Lung (tissue), 12 donors: ENCODE data around the gene ACTG1. TPM values are rescaled to one million over a fixed set of nuclear protein-coding genes. Genes with fewer than 3 reads are reported as not detected.

Experiments used
- ATAC-seq: fragments of 200-7000 bp; cut with Tn5 transposase; one replicate; pipeline ENCODE4 v1.9.1; 2020; ENCODE audit warnings: moderate number of reproducible peaks; ENCODE audit not compliant: insufficient read depth, low FRiP score
- DNase-seq, 3 donors: peaks; one replicate each; pipeline ENCODE4 v3.0.0-alpha.2; 2013 to 2017
- H3K27ac ChIP-seq, 2 donors: one replicate each; pipeline ENCODE4 v1.5.1; 2013; ENCODE audit warnings: mild to moderate bottlenecking in 2 of 2, moderate library complexity in 2 of 2, control low read depth in 1 of 2, inconsistent platforms in 1 of 2, low read depth in 1 of 2, low read length in 1 of 2
- H3K27me3 ChIP-seq, 3 donors: one replicate each; pipeline ENCODE4 v1.5.1; 2013; ENCODE audit warnings: low read length in 2 of 3; ENCODE audit not compliant: control insufficient read depth in 3 of 3, insufficient read depth in 3 of 3
- H3K36me3 ChIP-seq, 4 donors: one replicate each; pipeline ENCODE4 v1.5.1; 2013; ENCODE audit warnings: low read length in 4 of 4, mild to moderate bottlenecking in 1 of 4, moderate library complexity in 1 of 4; ENCODE audit not compliant: control insufficient read depth in 4 of 4, insufficient read depth in 4 of 4
- H3K4me1 ChIP-seq, 5 donors: one replicate each; pipeline ENCODE4 v1.5.1; 2013; ENCODE audit warnings: low read length in 5 of 5, mild to moderate bottlenecking in 2 of 5, moderate library complexity in 1 of 5; ENCODE audit not compliant: control insufficient read depth in 5 of 5, insufficient read depth in 5 of 5
- H3K4me3 ChIP-seq: one replicate; pipeline ENCODE4 v1.5.1; 2013; ENCODE audit warnings: mild to moderate bottlenecking, control low read depth, moderate library complexity
- H3K9ac ChIP-seq, 2 donors: one replicate each; pipeline ENCODE4 v1.5.1; 2013; ENCODE audit warnings: low read length in 2 of 2, control low read depth in 1 of 2; ENCODE audit not compliant: insufficient read depth in 1 of 2
- H3K9me3 ChIP-seq, 4 donors: one replicate each; pipeline ENCODE4 v1.5.1; 2013; ENCODE audit warnings: low read length in 3 of 4, mild to moderate bottlenecking in 1 of 4, moderate library complexity in 1 of 4; ENCODE audit not compliant: control insufficient read depth in 4 of 4, insufficient read depth in 3 of 4
- CTCF ChIP-seq: IDR thresholded peaks from 2 replicates; pipeline ENCODE4 v1.5.1; 2012; ENCODE audit warnings: mild to moderate bottlenecking; ENCODE audit errors: control extremely low read depth, extremely low read depth
- WGBS, 2 donors: extraction: QIAGEN DNeasy Blood & Tissue Kit; methylation state at CpG; one replicate each; pipeline ENCODE4 v1.1.7; 2013; 5-methylcytosine and 5-hydroxymethylcytosine counted together
- polyA plus RNA-seq, 2 donors: library from polyadenylated mRNA; stranded (reverse); fragments of 200-250 nt; gene quantifications; one replicate each; pipeline ENCODE4 v1.2.1, GENCODE V29; 2013
- total RNA-seq, 2 donors: library from RNA; depleted of rRNA in 1 of 2; stranded (reverse); fragments of >200 nt in 1 of 2; gene quantifications; one replicate each; pipeline ENCODE4 v1.2.1, GENCODE V29; 2014 to 2021
- donor health status: control.
- donor health status: control.
- donor health status: Bipolar disorder and iron deficiency.
- donor health status: healthy.
- donor health status: DM: yes; HTN: yes; CAD: no.

ACTG1 gene
- total and polyA plus RNA-seq, 4 donors = 1,461 to 4,301 (median 3,063) TPM

- no peaks in the 10 kb centered on the region for H3K36me3 ChIP-seq
- peak; percentile 54 for ATAC-seq
- WGBS, 2 donors = 36 to 65% methylated on average over 38 to 42 of the region's 42 CpGs
- DNase-seq = peak in 1 of 3 donors; percentile 35
- peaks cover 0 to 18% (median 8%) of the 10 kb centered on the region in 3 donors for H3K27me3 ChIP-seq
- H3K9ac ChIP-seq = no peak within 1 kb of the TSS
- H3K4me3 ChIP-seq = no peak within 1 kb of the TSS
- TF ChIP-seq CTCF = no peak
- H3K4me1 ChIP-seq = peaks cover 0 to 15% (median 0%) of the 10 kb centered on the region in 5 donors
- no peaks in the 10 kb centered on the region for H3K9me3 ChIP-seq
- no peak within 1 kb of the TSS for H3K27ac ChIP-seq
These were observed 15.2 kb upstream of the ACTG1 start, which contains the start of gene FSCN2 for GRCh38 chr17:81527591-81528383. Gene FSCN2 (plus strand): TSS chr17:81528377. CDS start chr17:81528532, 155 bp downstream.

DNA sequence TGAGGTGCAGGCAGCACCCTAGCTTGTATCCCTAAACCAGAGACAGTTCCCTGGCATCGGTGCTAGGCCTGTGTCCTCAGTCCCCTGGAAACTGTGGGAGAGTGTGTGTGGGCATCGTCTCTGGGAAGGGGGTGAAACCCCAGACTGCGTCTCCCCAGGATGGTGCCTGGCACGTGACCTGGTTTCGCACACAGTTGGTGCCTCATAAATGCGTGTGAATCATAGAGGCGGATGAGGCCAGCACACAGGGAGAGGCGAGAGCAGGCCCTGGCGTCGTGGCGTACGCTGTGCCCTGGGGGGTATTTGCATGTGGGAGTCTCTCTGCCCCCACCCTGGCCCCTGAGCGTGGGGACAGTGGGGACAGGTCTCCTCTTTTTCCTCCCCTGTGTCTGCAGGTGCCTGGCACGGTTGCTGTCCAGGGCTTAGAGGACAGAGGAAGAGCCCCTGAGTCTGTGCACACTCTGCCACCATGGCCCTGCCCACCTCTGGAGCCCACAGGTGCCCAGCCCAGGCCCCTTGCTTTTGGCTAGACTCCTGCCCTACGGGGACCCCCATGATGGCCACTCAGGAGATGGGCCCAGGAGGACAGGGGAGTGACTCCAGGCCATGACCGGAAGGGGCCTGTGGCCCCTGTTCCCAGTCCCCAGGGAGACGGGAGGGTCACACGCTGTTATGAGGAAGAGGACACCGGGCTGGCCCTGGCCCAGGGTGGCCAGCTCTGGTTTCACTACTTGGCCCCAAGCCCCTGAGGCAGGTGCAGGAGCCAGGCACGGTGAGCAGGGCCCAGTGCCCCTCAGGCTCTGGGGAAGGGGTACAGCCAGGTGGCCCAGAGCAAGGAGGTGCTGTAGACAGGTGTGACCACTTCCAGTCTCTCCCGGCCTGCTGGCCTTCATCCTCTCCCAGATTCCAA, 14.3 kb upstream of the ACTG1 start:
- Histone ChIP-seq H3K36me3 (no peaks in the 10 kb centered on the region), H3K4me1 (peaks cover 0 to 15% (median 0%) of the 10 kb centered on the region in 5 donors), H3K9ac (no peak overlapping the region), H3K27ac (no peak overlapping the region), H3K27me3 (peaks cover 0 to 18% (median 8%) of the 10 kb centered on the region in 3 donors), H3K9me3 (peaks cover 0 to 2% (median 0%) of the 10 kb centered on the region in 4 donors), H3K4me3 (no peak overlapping the region)
- WGBS, 2 donors = 84 to 91% methylated on average over 21 of the region's 21 CpGs
- no peak for TF ChIP-seq CTCF
- ATAC-seq = no peak
- DNase-seq = no peak

- Histone ChIP-seq H3K9me3 (peaks cover 0 to 2% (median 0%) of the 10 kb centered on the region in 4 donors), H3K4me1 (peaks cover 0 to 18% (median 0%) of the 10 kb centered on the region in 5 donors), H3K27ac (no peak overlapping the region), H3K9ac (no peak overlapping the region), H3K4me3 (no peak overlapping the region), H3K27me3 (peaks cover 0 to 23% (median 18%) of the 10 kb centered on the region in 3 donors), H3K36me3 (no peaks in the 10 kb centered on the region)
- 75 to 89% methylated on average over 8 of the region's 8 CpGs for WGBS, 2 donors
- ATAC-seq = no peak
- no peak for DNase-seq
- no peak for TF ChIP-seq CTCF
These were observed 12.2 kb upstream of the ACTG1 start for GRCh38 chr17:81524865-81525159.
